Measurements from ENCODE around the gene EEIG2. TPM values are rescaled to one million over a fixed set of nuclear protein-coding genes. Genes with fewer than 3 reads are reported as not detected.
A peak's percentile ranks its signal among the peaks of the same experiment; 100 is the strongest.

EEIG2 gene
- total and polyA plus RNA-seq, 9 of the 15 experiments (the other 6 are each of a cell fraction or from before 2014, with no cell fraction given), result 6.1 to 26.9 (median 15.2) TPM

DNA sequence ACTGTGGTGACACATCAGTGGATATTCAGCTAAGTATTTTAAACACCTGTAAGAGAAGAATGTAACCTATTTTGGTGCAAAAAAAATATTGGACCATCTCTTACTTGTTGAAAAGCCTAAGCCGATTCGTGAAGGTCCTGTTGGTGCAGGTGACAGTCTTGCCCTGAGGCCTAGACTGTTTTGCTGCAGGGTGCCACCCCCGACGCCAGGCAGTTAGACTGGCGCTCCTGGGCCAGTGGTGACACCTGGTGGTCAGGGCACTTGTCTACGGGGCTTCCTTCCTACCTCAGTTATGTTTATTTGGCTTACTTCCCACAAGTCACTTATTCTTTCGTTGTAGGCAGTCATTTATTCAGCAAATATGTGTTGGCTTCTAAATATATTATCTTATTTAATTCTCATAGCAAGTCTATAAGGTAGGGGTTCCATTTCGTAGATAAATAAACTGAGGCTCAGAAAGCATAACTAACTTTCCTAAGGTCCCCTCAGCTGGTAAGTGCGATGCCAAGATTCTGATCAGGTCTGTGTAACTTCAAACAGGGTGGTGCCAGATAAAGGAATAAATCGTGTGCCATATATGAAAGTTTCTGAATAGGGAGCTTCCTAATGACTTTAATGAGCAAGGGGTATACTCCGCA is 1.9 kb downstream of the EEIG2 start (continued):
- TF ChIP-seq EP300 (IDR thresholded peaks at IDR 0.05; ENCODE audit: low read length) (no peak), MTF1 (CRISPR knock-in tag; IDR thresholded peaks at IDR 0.05; ENCODE audit: borderline replicate concordance) (no peak), ZNF444 (CRISPR knock-in tag; IDR thresholded peaks at IDR 0.05) (no peak), HMGN3 (IDR thresholded peaks at IDR 0.05; ENCODE audit: borderline replicate concordance, extremely low read depth, insufficient read length, low read depth, low read length) (no peak), ZNF586 (CRISPR knock-in tag; conservative IDR thresholded peaks at IDR 0.05) (no peak), NR3C1 (CRISPR knock-in tag; IDR thresholded peaks at IDR 0.05) (no peak), ZNF3 (CRISPR knock-in tag; IDR thresholded peaks at IDR 0.05) (no peak), RBM25 (IDR thresholded peaks at IDR 0.05; ENCODE audit: low read depth, low read length, severe bottlenecking) (peak; percentile 81), HDAC6 (IDR thresholded peaks at IDR 0.05; ENCODE audit: low read depth, low read length) (no peak), SLC30A9 (CRISPR knock-in tag; IDR thresholded peaks at IDR 0.05) (no peak), ZNF699 (CRISPR knock-in tag; IDR thresholded peaks at IDR 0.05; ENCODE audit: insufficient replicate concordance) (no peak), HMG20B (CRISPR knock-in tag; IDR thresholded peaks at IDR 0.05) (no peak), PRMT5 (CRISPR knock-in tag; IDR thresholded peaks at IDR 0.05) (no peak), LCOR (CRISPR knock-in tag; IDR thresholded peaks at IDR 0.05) (no peak), ZNF707 (CRISPR knock-in tag; conservative IDR thresholded peaks at IDR 0.05) (no peak), MEF2D (tag; conservative IDR thresholded peaks at IDR 0.05; ENCODE audit: low read depth) (no peak), EGR1 (conservative IDR thresholded peaks at IDR 0.05) (no peak), CBX3 (IDR thresholded peaks at IDR 0.05; ENCODE audit: borderline replicate concordance in 1 of 2, low read length in 2 of 2) (0 out of 3 replicates have a peak, but pooled peaks of 1 of the 2 experiments have one; percentile 23), HDAC1 (IDR thresholded peaks at IDR 0.05) (no peak), RB1 (IDR thresholded peaks at IDR 0.05; ENCODE audit: low read depth) (0 out of 2 replicates have a peak, but pooled peaks have one; percentile 31), POLR2A (conservative IDR thresholded peaks at IDR 0.05) (no peak), ZEB2 (IDR thresholded peaks at IDR 0.05) (0 out of 2 replicates have a peak, but pooled peaks have one; percentile 17), SP1 (CRISPR knock-in tag; IDR thresholded peaks at IDR 0.05) (no peak), SMAD1 (IDR thresholded peaks at IDR 0.05; ENCODE audit: low read depth, low read length, partially characterized antibody) (no peak), KLF1 (tag; IDR thresholded peaks at IDR 0.05) (no peak), POLR2H (tag; IDR thresholded peaks at IDR 0.05; ENCODE audit: low read depth) (no peak)
- TF ChIP-seq, protein P1, sequence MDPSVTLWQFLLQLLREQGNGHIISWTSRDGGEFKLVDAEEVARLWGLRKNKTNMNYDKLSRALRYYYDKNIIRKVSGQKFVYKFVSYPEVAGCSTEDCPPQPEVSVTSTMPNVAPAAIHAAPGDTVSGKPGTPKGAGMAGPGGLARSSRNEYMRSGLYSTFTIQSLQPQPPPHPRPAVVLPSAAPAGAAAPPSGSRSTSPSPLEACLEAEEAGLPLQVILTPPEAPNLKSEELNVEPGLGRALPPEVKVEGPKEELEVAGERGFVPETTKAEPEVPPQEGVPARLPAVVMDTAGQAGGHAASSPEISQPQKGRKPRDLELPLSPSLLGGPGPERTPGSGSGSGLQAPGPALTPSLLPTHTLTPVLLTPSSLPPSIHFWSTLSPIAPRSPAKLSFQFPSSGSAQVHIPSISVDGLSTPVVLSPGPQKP (CRISPR knock-in tag; IDR thresholded peaks at IDR 0.05), result no peak
- TF ChIP-seq, protein P2, sequence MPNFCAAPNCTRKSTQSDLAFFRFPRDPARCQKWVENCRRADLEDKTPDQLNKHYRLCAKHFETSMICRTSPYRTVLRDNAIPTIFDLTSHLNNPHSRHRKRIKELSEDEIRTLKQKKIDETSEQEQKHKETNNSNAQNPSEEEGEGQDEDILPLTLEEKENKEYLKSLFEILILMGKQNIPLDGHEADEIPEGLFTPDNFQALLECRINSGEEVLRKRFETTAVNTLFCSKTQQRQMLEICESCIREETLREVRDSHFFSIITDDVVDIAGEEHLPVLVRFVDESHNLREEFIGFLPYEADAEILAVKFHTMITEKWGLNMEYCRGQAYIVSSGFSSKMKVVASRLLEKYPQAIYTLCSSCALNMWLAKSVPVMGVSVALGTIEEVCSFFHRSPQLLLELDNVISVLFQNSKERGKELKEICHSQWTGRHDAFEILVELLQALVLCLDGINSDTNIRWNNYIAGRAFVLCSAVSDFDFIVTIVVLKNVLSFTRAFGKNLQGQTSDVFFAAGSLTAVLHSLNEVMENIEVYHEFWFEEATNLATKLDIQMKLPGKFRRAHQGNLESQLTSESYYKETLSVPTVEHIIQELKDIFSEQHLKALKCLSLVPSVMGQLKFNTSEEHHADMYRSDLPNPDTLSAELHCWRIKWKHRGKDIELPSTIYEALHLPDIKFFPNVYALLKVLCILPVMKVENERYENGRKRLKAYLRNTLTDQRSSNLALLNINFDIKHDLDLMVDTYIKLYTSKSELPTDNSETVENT (CRISPR knock-in tag; IDR thresholded peaks at IDR 0.05), result no peak

All from K562 (cell line).